ENCODE data around the gene STS.

Gene STS

GRCh38 chrX:7184816-7185215, 37.3 kb downstream of the STS start:
- H3K36me3 ChIP-seq (ENCODE audit: control insufficient read depth, insufficient read depth, low read length): no peaks in the 10 kb centered on the region
- no peak overlapping the region for H3K4me3 ChIP-seq (replicated peaks; ENCODE audit: low read depth, low read length)
- no peak for DNase-seq (ENCODE audit: extremely low read depth, insufficient read length)
- TF ChIP-seq, protein P1, sequence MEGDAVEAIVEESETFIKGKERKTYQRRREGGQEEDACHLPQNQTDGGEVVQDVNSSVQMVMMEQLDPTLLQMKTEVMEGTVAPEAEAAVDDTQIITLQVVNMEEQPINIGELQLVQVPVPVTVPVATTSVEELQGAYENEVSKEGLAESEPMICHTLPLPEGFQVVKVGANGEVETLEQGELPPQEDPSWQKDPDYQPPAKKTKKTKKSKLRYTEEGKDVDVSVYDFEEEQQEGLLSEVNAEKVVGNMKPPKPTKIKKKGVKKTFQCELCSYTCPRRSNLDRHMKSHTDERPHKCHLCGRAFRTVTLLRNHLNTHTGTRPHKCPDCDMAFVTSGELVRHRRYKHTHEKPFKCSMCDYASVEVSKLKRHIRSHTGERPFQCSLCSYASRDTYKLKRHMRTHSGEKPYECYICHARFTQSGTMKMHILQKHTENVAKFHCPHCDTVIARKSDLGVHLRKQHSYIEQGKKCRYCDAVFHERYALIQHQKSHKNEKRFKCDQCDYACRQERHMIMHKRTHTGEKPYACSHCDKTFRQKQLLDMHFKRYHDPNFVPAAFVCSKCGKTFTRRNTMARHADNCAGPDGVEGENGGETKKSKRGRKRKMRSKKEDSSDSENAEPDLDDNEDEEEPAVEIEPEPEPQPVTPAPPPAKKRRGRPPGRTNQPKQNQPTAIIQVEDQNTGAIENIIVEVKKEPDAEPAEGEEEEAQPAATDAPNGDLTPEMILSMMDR (IDR thresholded peaks at IDR 0.05; ENCODE audit: insufficient read depth, low read length, poor library complexity, severe bottlenecking): no peak
- no peaks in the 10 kb centered on the region for H3K27me3 ChIP-seq (replicated peaks; ENCODE audit: control insufficient read depth, insufficient read depth, low read length)

- DNase-seq (ENCODE audit: extremely low read depth, insufficient read length): no peak
- TF ChIP-seq, protein P1 (IDR thresholded peaks at IDR 0.05; ENCODE audit: insufficient read depth, low read length, poor library complexity, severe bottlenecking): no peak
- H3K4me3 ChIP-seq (replicated peaks; ENCODE audit: low read depth, low read length): no peak overlapping the region
- H3K36me3 ChIP-seq (ENCODE audit: control insufficient read depth, insufficient read depth, low read length): no peaks in the 10 kb centered on the region
- no peaks in the 10 kb centered on the region for H3K27me3 ChIP-seq (replicated peaks; ENCODE audit: control insufficient read depth, insufficient read depth, low read length)
These were observed 41.2 kb downstream of the STS start for GRCh38 chrX:7188672-7189071.

DNA sequence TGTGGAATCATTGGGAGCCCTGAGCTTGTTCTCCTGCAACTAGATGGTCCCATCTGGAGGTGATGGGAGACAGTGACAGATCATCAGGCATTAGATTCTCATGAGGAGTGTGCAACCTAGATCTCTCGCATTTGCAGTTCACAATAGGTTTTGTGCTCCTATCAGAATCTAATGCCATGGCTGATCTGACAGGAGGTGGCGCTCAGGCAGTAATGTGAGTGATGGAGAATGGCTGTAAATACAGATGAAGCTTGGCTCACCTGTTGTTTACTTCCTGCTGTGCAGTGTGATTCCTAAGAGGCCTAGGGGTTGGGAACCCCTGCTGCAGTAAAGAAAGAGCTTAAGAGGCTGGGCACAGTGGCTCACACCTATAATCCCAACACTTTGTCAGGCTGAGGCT, 42.6 kb downstream of the STS start:
- no peak overlapping the region for H3K4me3 ChIP-seq (replicated peaks; ENCODE audit: low read depth, low read length)
- TF ChIP-seq, protein P1 (IDR thresholded peaks at IDR 0.05; ENCODE audit: insufficient read depth, low read length, poor library complexity, severe bottlenecking): peak; percentile 12
- no peaks in the 10 kb centered on the region for H3K27me3 ChIP-seq (replicated peaks; ENCODE audit: control insufficient read depth, insufficient read depth, low read length)
- DNase-seq (ENCODE audit: extremely low read depth, insufficient read length): no peak
- no peaks in the 10 kb centered on the region for H3K36me3 ChIP-seq (ENCODE audit: control insufficient read depth, insufficient read depth, low read length)

GRCh38 chrX:7191681-7192110, 44.2 kb downstream of the STS start:
- Histone ChIP-seq H3K4me3 (replicated peaks; ENCODE audit: low read depth, low read length) (no peak overlapping the region), H3K36me3 (ENCODE audit: control insufficient read depth, insufficient read depth, low read length) (no peaks in the 10 kb centered on the region), H3K27me3 (replicated peaks; ENCODE audit: control insufficient read depth, insufficient read depth, low read length) (no peaks in the 10 kb centered on the region)
- peak; percentile 5 for DNase-seq (ENCODE audit: extremely low read depth, insufficient read length)
- TF ChIP-seq, protein P1 (IDR thresholded peaks at IDR 0.05; ENCODE audit: insufficient read depth, low read length, poor library complexity, severe bottlenecking): peak; percentile 48

DNA sequence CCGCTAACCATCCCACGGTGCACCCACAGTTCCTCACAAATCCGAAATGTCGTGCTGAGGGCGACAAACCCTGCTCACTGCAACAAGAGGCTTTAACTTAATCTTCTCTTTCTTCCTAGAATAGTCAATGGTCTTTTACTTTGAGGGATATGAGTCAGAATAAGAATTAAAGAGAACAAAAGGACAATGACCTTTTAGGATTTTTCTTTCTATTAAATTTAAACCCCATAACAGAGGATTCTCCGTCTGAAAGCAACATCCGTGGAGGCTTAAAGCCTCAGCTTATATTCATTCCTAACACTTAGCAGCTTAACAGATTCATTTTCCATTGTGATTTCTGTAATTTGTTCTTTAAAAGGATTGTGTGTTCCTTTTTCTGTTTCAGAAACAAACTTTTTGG, 45.4 kb downstream of the STS start:
- Histone ChIP-seq H3K27me3 (replicated peaks; ENCODE audit: control insufficient read depth, insufficient read depth, low read length) (no peaks in the 10 kb centered on the region), H3K36me3 (ENCODE audit: control insufficient read depth, insufficient read depth, low read length) (no peaks in the 10 kb centered on the region), H3K4me3 (replicated peaks; ENCODE audit: low read depth, low read length) (no peak overlapping the region)
- TF ChIP-seq, protein P1 (IDR thresholded peaks at IDR 0.05; ENCODE audit: insufficient read depth, low read length, poor library complexity, severe bottlenecking): no peak
- no peak for DNase-seq (ENCODE audit: extremely low read depth, insufficient read length)

GRCh38 chrX:7194606-7195005, 47.1 kb downstream of the STS start:
- TF ChIP-seq, protein P1 (IDR thresholded peaks at IDR 0.05; ENCODE audit: insufficient read depth, low read length, poor library complexity, severe bottlenecking): no peak
- H3K27me3 ChIP-seq (replicated peaks; ENCODE audit: control insufficient read depth, insufficient read depth, low read length): no peaks in the 10 kb centered on the region
- H3K36me3 ChIP-seq (ENCODE audit: control insufficient read depth, insufficient read depth, low read length): no peaks in the 10 kb centered on the region

More at GRCh38 chrX:7194606-7195005, 47.1 kb downstream of the STS start:
- no peak for DNase-seq (ENCODE audit: extremely low read depth, insufficient read length)
- no peak overlapping the region for H3K4me3 ChIP-seq (replicated peaks; ENCODE audit: low read depth, low read length)
